HEK293 (cell line): ENCODE data around the gene B3GLCT.

Experiments
- GLIS1 ChIP-seq: fragments of 450-650 bp; formaldehyde crosslinking; IDR thresholded peaks from 2 replicates; pipeline ENCODE4 v1.5.1; 2016; ENCODE audit warnings: missing biosample characterization, missing genetic modification characterization
- GLIS2 ChIP-seq: fragments of 450-650 bp; formaldehyde crosslinking; IDR thresholded peaks from 2 replicates; pipeline ENCODE4 v1.5.1; 2016; ENCODE audit warnings: missing biosample characterization, missing genetic modification characterization
- MYNN ChIP-seq: fragments of 450-650 bp; formaldehyde crosslinking; IDR thresholded peaks from 2 replicates; pipeline ENCODE4 v1.5.1; 2016; ENCODE audit warnings: missing biosample characterization, missing genetic modification characterization, borderline replicate concordance
- OSR2 ChIP-seq: fragments of 450-650 bp; formaldehyde crosslinking; IDR thresholded peaks from 2 replicates; pipeline ENCODE4 v1.5.1; 2016; ENCODE audit warnings: missing biosample characterization, missing genetic modification characterization
- PRDM10 ChIP-seq: fragments of 450-650 bp; formaldehyde crosslinking; IDR thresholded peaks from 2 replicates; pipeline ENCODE4 v1.5.1; 2016; ENCODE audit warnings: missing biosample characterization, missing genetic modification characterization
- SCRT2 ChIP-seq: fragments of 450-650 bp; formaldehyde crosslinking; IDR thresholded peaks from 2 replicates; pipeline ENCODE4 v1.5.1; 2016; ENCODE audit warnings: missing biosample characterization, missing genetic modification characterization
- SP2 ChIP-seq: fragments of 450-650 bp; formaldehyde crosslinking; IDR thresholded peaks from 2 replicates; pipeline ENCODE4 v1.5.1; 2016; ENCODE audit warnings: missing biosample characterization, missing genetic modification characterization
- TCF7L2 ChIP-seq: IDR thresholded peaks from 2 replicates; pipeline ENCODE4 v1.6.1; 2011; ENCODE audit warnings: low read depth, mild to moderate bottlenecking, inconsistent platforms, low read length, moderate library complexity, borderline replicate concordance
- ZBTB20 ChIP-seq: fragments of 450-650 bp; formaldehyde crosslinking; IDR thresholded peaks from 2 replicates; pipeline ENCODE4 v1.5.1; 2016; ENCODE audit warnings: missing biosample characterization, missing genetic modification characterization
- ZNF335 ChIP-seq: fragments of 450-650 bp; formaldehyde crosslinking; conservative IDR thresholded peaks from 2 replicates; pipeline ENCODE4 v1.5.1; 2016; ENCODE audit warnings: missing biosample characterization, missing genetic modification characterization
- ZNF37A ChIP-seq: fragments of 450-650 bp; IDR thresholded peaks from 2 replicates; pipeline ENCODE4 v1.5.1; 2018; ENCODE audit warnings: missing biosample characterization, missing genetic modification characterization
- ZNF398 ChIP-seq: fragments of 450-650 bp; formaldehyde crosslinking; IDR thresholded peaks from 2 replicates; pipeline ENCODE4 v1.5.1; 2017; ENCODE audit warnings: missing biosample characterization, missing genetic modification characterization
- ZNF423 ChIP-seq: fragments of 450-650 bp; formaldehyde crosslinking; IDR thresholded peaks from 2 replicates; pipeline ENCODE4 v1.5.1; 2016; ENCODE audit warnings: missing biosample characterization, missing genetic modification characterization
- ZNF510 ChIP-seq: fragments of 450-650 bp; formaldehyde crosslinking; IDR thresholded peaks from 2 replicates; pipeline ENCODE4 v1.5.1; 2018; ENCODE audit warnings: mild to moderate bottlenecking, missing genetic modification characterization, missing biosample characterization; ENCODE audit not compliant: insufficient replicate concordance
- ZNF544 ChIP-seq: fragments of 450-650 bp; formaldehyde crosslinking; IDR thresholded peaks from 2 replicates; pipeline ENCODE4 v1.5.0; 2017; ENCODE audit warnings: missing biosample characterization, missing genetic modification characterization
- ZNF561 ChIP-seq: fragments of 450-650 bp; IDR thresholded peaks from 2 replicates; pipeline ENCODE4 v1.5.1; 2018; ENCODE audit warnings: missing biosample characterization, missing genetic modification characterization, borderline replicate concordance
- ZNF600 ChIP-seq: fragments of 450-650 bp; formaldehyde crosslinking; IDR thresholded peaks from 2 replicates; pipeline ENCODE4 v1.5.1; 2016; ENCODE audit warnings: missing biosample characterization, missing genetic modification characterization
- ZNF768 ChIP-seq: fragments of 450-650 bp; formaldehyde crosslinking; IDR thresholded peaks from 2 replicates; pipeline ENCODE4 v1.5.1; 2018; ENCODE audit warnings: missing biosample characterization, mild to moderate bottlenecking, missing genetic modification characterization
- ZNF792 ChIP-seq: fragments of 450-650 bp; formaldehyde crosslinking; IDR thresholded peaks from 2 replicates; pipeline ENCODE4 v1.5.1; 2016; ENCODE audit warnings: missing biosample characterization, missing genetic modification characterization
- ZSCAN30 ChIP-seq: fragments of 450-650 bp; IDR thresholded peaks from 2 replicates; pipeline ENCODE4 v1.5.1; 2018; ENCODE audit warnings: missing biosample characterization, mild to moderate bottlenecking, missing genetic modification characterization, moderate library complexity
- TF ChIP-seq, protein P1 (sequence below): fragments of 450-650 bp; formaldehyde crosslinking; IDR thresholded peaks from 2 replicates; pipeline ENCODE4 v1.5.1; 2016; ENCODE audit warnings: missing biosample characterization, missing genetic modification characterization, borderline replicate concordance
- TF ChIP-seq, protein P2 (sequence below): fragments of 450-650 bp; formaldehyde crosslinking; IDR thresholded peaks from 2 replicates; pipeline ENCODE4 v1.5.1; 2016; ENCODE audit warnings: missing biosample characterization, missing genetic modification characterization, low read depth
- TF ChIP-seq, protein P3 (sequence below): fragments of 450-650 bp; formaldehyde crosslinking; IDR thresholded peaks from 2 replicates; pipeline ENCODE4 v1.5.1; 2016; ENCODE audit warnings: missing biosample characterization, missing genetic modification characterization
- TF ChIP-seq, protein P4 (sequence below): fragments of 450-650 bp; formaldehyde crosslinking; IDR thresholded peaks from 2 replicates; pipeline ENCODE4 v1.5.1; 2017; ENCODE audit warnings: missing biosample characterization, missing genetic modification characterization

B3GLCT gene

DNA sequence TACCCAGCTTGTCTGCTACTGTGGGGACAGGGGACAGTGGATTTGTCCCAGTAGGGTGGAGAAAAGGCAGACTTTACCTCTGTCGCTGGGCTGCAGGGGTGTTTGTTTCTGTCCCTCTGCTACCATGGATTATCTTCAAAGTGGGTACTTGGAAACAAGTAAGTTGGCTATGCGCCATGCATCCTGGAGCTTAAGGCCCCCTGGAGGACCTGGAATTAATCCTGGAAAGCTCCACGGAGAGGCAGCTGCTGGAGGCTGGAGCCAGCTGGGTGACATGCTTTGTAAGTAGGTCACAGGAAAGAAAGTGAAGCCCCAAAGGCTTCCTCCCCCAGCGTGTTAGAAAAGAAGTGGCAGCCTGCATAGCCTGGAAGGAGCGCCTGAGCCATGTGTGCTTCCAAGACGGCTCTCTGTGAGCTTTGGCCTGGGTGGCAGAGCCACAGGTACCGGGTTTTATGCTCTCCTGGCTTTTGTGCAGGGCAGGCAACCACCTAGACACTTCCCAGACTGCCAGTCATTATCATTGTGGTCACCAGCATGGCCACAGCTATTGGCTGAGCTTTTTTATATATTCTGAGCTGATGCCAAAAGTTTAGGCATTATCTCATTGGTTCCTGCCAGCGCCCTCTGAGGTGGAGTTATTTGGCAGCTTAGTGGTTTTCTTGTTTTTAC lies 9.5 kb downstream of the B3GLCT start (continued):
- TF ChIP-seq, protein P1, sequence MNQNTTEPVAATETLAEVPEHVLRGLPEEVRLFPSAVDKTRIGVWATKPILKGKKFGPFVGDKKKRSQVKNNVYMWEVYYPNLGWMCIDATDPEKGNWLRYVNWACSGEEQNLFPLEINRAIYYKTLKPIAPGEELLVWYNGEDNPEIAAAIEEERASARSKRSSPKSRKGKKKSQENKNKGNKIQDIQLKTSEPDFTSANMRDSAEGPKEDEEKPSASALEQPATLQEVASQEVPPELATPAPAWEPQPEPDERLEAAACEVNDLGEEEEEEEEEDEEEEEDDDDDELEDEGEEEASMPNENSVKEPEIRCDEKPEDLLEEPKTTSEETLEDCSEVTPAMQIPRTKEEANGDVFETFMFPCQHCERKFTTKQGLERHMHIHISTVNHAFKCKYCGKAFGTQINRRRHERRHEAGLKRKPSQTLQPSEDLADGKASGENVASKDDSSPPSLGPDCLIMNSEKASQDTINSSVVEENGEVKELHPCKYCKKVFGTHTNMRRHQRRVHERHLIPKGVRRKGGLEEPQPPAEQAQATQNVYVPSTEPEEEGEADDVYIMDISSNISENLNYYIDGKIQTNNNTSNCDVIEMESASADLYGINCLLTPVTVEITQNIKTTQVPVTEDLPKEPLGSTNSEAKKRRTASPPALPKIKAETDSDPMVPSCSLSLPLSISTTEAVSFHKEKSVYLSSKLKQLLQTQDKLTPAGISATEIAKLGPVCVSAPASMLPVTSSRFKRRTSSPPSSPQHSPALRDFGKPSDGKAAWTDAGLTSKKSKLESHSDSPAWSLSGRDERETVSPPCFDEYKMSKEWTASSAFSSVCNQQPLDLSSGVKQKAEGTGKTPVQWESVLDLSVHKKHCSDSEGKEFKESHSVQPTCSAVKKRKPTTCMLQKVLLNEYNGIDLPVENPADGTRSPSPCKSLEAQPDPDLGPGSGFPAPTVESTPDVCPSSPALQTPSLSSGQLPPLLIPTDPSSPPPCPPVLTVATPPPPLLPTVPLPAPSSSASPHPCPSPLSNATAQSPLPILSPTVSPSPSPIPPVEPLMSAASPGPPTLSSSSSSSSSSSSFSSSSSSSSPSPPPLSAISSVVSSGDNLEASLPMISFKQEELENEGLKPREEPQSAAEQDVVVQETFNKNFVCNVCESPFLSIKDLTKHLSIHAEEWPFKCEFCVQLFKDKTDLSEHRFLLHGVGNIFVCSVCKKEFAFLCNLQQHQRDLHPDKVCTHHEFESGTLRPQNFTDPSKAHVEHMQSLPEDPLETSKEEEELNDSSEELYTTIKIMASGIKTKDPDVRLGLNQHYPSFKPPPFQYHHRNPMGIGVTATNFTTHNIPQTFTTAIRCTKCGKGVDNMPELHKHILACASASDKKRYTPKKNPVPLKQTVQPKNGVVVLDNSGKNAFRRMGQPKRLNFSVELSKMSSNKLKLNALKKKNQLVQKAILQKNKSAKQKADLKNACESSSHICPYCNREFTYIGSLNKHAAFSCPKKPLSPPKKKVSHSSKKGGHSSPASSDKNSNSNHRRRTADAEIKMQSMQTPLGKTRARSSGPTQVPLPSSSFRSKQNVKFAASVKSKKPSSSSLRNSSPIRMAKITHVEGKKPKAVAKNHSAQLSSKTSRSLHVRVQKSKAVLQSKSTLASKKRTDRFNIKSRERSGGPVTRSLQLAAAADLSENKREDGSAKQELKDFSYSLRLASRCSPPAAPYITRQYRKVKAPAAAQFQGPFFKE (tag by site-specific recombination): no peak
- TF ChIP-seq ZNF37A (tag by site-specific recombination) (no peak), GLIS1 (tag by site-specific recombination) (peak; percentile 92), TCF7L2 (no peak), ZNF792 (tag by site-specific recombination) (no peak), ZNF600 (tag by site-specific recombination) (peak; percentile 59), ZNF510 (no peak), OSR2 (tag by site-specific recombination) (peak; percentile 81), ZNF423 (tag by site-specific recombination) (peak; percentile 79), SP2 (tag by site-specific recombination) (peak; percentile 45), SCRT2 (tag by site-specific recombination) (peak; percentile 89), ZNF561 (tag by site-specific recombination) (no peak), ZNF335 (tag by site-specific recombination) (peak; percentile 95), GLIS2 (tag by site-specific recombination) (peak; percentile 47), ZNF768 (tag by site-specific recombination) (no peak), MYNN (tag by site-specific recombination) (no peak), ZNF544 (tag by site-specific recombination) (no peak), PRDM10 (tag by site-specific recombination) (peak; percentile 93), ZBTB20 (tag by site-specific recombination) (peak; percentile 19; the same call in 1 of the 2 replicates), ZNF398 (tag by site-specific recombination) (0 out of 2 replicates have a peak, but pooled peaks have one; percentile 13), ZSCAN30 (tag by site-specific recombination) (0 out of 2 replicates have a peak, but pooled peaks have one; percentile 32)
- TF ChIP-seq, protein P2, sequence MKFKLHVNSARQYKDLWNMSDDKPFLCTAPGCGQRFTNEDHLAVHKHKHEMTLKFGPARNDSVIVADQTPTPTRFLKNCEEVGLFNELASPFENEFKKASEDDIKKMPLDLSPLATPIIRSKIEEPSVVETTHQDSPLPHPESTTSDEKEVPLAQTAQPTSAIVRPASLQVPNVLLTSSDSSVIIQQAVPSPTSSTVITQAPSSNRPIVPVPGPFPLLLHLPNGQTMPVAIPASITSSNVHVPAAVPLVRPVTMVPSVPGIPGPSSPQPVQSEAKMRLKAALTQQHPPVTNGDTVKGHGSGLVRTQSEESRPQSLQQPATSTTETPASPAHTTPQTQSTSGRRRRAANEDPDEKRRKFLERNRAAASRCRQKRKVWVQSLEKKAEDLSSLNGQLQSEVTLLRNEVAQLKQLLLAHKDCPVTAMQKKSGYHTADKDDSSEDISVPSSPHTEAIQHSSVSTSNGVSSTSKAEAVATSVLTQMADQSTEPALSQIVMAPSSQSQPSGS (tag by site-specific recombination): 0 out of 2 replicates have a peak, but pooled peaks have one; percentile 3
- TF ChIP-seq, protein P3, sequence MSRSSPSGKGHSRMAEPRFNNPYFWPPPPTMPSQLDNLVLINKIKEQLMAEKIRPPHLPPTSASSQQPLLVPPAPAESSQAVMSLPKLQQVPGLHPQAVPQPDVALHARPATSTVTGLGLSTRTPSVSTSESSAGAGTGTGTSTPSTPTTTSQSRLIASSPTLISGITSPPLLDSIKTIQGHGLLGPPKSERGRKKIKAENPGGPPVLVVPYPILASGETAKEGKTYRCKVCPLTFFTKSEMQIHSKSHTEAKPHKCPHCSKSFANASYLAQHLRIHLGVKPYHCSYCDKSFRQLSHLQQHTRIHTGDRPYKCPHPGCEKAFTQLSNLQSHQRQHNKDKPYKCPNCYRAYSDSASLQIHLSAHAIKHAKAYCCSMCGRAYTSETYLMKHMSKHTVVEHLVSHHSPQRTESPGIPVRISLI: no peak
- TF ChIP-seq, protein P4, sequence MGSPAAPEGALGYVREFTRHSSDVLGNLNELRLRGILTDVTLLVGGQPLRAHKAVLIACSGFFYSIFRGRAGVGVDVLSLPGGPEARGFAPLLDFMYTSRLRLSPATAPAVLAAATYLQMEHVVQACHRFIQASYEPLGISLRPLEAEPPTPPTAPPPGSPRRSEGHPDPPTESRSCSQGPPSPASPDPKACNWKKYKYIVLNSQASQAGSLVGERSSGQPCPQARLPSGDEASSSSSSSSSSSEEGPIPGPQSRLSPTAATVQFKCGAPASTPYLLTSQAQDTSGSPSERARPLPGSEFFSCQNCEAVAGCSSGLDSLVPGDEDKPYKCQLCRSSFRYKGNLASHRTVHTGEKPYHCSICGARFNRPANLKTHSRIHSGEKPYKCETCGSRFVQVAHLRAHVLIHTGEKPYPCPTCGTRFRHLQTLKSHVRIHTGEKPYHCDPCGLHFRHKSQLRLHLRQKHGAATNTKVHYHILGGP (tag by site-specific recombination): peak; percentile 83
